Stomach (tissue), 9 donors: Measurements from ENCODE around the gene FLT3LG. TPM values are rescaled to one million over a fixed set of nuclear protein-coding genes. Genes with fewer than 3 reads are reported as not detected.

Source experiments
- DNase-seq, 2 donors: peaks; one replicate each; pipeline versions ENCODE4 v3.0.0 to v3.0.0-alpha.2; 2013 to 2019
- H3K27ac ChIP-seq, 5 donors: fragments of 200-600 bp in 4 of 5; sonication (generic) in 4 of 5; one replicate each; pipeline ENCODE4 v1.5.1; 2013 to 2019; ENCODE audit warnings: mild to moderate bottlenecking in 1 of 5, moderate library complexity in 1 of 5
- H3K27me3 ChIP-seq, 3 donors: fragments of 200-600 bp; sonication (generic); one replicate each; pipeline ENCODE4 v1.5.1; 2017 to 2019; ENCODE audit warnings: mixed run types in 1 of 3
- H3K36me3 ChIP-seq, 4 donors: fragments of 200-600 bp; sonication (generic); 1 replicate in 3 of 4; 2 replicates in 1 of 4; pipeline ENCODE4 v1.5.1; 2016 to 2019
- H3K4me1 ChIP-seq, 4 donors: fragments of 200-600 bp; sonication (generic); one replicate each; pipeline ENCODE4 v1.5.1; 2016 to 2019
- H3K4me3 ChIP-seq, 4 donors: fragments of 200-600 bp; sonication (generic) in 3 of 4; one replicate each; pipeline ENCODE4 v1.5.1; 2016 to 2019; ENCODE audit warnings: mild to moderate bottlenecking in 1 of 4
- H3K9me3 ChIP-seq, 4 donors: fragments of 200-600 bp; sonication (generic); one replicate each; pipeline ENCODE4 v1.5.1; 2016 to 2019
- EP300 ChIP-seq: sonication (generic); formaldehyde crosslinking; IDR thresholded peaks from one replicate; pipeline ENCODE4 v1.6.1; 2017; ENCODE audit warnings: antibody characterized with exemption
- POLR2A ChIP-seq, 4 donors: fragments of 450-650 bp; IDR thresholded peaks; one replicate each; pipeline ENCODE4 v1.6.1; 2016; ENCODE audit warnings: antibody characterized with exemption in 4 of 4, control low read depth in 2 of 4, mild to moderate bottlenecking in 1 of 4, moderate library complexity in 1 of 4
- POLR2AphosphoS5 ChIP-seq, 3 donors: sonication (generic); formaldehyde crosslinking; IDR thresholded peaks; one replicate each; pipeline ENCODE4 v1.6.1; 2016; ENCODE audit warnings: antibody characterized with exemption in 3 of 3
- WGBS, 5 donors: extraction: QIAGEN DNeasy Blood & Tissue Kit in 3 of 5; methylation state at CpG; one replicate each; pipeline versions ENCODE4 v1.1.5 to v1.1.7; 2013 to 2018; 5-methylcytosine and 5-hydroxymethylcytosine counted together
- intact Hi-C: fragments of 100-400 bp; cut with DNase I; formaldehyde crosslinking; loops from one replicate; pipeline ENCODE4 v1.15.1; 2023; ENCODE audit warnings: low total_unique reads
- polyA plus RNA-seq, 3 donors: library from polyadenylated mRNA; stranded (reverse); fragments of 200-250 nt; gene quantifications; one replicate each; pipeline ENCODE4 v1.2.3, GENCODE V29; 2013
- total RNA-seq, 5 donors: library from RNA; depleted of rRNA; stranded (reverse); fragments of >200 nt; gene quantifications; one replicate each; pipeline versions ENCODE4 v1.1.0 to v1.2.3, GENCODE V29; 2014 to 2016
- TF ChIP-seq, protein P1 (sequence below), 7 experiments: fragments of 450-650 bp in 4 of 7; fragments of 200-600 bp in 3 of 7; sonication (generic) in 3 of 7; IDR thresholded peaks; one replicate each; pipeline ENCODE4 v1.5.1; 2016 to 2019; ENCODE audit warnings: antibody characterized with exemption in 7 of 7, control low read depth in 2 of 7, mild to moderate bottlenecking in 1 of 7
- donor health status: healthy with polysubstance abuse.
- donor health status: Bipolar disorder and iron deficiency.
- donor health status: healthy.

Gene FLT3LG
- total and polyA plus RNA-seq, 8 donors: 1.3 to 14.5 (median 11.0) TPM; not detected in 3

DNA sequence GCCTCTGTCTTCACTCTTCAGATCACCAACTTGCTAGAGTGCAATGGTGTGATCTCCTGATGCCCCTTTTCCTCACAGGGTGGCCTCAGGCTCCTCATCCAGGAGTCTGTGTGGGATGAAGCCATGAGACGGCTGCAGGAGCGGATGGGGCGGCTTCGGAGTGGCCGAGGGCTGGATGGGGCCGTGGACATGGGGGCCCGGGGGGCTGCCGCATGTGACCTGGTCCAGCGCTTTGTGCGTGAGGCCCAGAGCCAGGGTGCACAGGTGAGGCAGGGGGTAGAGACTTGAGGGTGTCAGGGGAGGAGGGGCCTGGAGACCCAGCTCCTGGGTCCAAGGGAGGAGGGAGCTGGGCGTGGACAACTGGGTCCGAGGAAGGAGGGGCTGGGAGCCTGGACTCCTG lies 11.5 kb upstream of the FLT3LG start:
- WGBS, 5 donors: 83 to 89% (median 87%) methylated on average over 12 of the region's 12 CpGs
- no peaks in the 10 kb centered on the region for H3K9me3 ChIP-seq
- intact Hi-C loops: no loop called here
- no peak overlapping the region for H3K4me3 ChIP-seq
- TF ChIP-seq EP300: no peak
- no peak for TF ChIP-seq POLR2A (IDR thresholded peaks at IDR 0.05)
- no peak for TF ChIP-seq POLR2AphosphoS5 (IDR thresholded peaks at IDR 0.05)
- TF ChIP-seq, protein P1, sequence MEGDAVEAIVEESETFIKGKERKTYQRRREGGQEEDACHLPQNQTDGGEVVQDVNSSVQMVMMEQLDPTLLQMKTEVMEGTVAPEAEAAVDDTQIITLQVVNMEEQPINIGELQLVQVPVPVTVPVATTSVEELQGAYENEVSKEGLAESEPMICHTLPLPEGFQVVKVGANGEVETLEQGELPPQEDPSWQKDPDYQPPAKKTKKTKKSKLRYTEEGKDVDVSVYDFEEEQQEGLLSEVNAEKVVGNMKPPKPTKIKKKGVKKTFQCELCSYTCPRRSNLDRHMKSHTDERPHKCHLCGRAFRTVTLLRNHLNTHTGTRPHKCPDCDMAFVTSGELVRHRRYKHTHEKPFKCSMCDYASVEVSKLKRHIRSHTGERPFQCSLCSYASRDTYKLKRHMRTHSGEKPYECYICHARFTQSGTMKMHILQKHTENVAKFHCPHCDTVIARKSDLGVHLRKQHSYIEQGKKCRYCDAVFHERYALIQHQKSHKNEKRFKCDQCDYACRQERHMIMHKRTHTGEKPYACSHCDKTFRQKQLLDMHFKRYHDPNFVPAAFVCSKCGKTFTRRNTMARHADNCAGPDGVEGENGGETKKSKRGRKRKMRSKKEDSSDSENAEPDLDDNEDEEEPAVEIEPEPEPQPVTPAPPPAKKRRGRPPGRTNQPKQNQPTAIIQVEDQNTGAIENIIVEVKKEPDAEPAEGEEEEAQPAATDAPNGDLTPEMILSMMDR (IDR thresholded peaks at IDR 0.05): no peak
- H3K4me1 ChIP-seq: peaks cover 0 to 15% (median 4%) of the 10 kb centered on the region in 4 donors
- DNase-seq: no peak
- H3K27ac ChIP-seq: no peak overlapping the region
- peaks cover 16 to 82% (median 68%) of the 10 kb centered on the region in 4 donors for H3K36me3 ChIP-seq
- H3K27me3 ChIP-seq: no peaks in the 10 kb centered on the region

DNA sequence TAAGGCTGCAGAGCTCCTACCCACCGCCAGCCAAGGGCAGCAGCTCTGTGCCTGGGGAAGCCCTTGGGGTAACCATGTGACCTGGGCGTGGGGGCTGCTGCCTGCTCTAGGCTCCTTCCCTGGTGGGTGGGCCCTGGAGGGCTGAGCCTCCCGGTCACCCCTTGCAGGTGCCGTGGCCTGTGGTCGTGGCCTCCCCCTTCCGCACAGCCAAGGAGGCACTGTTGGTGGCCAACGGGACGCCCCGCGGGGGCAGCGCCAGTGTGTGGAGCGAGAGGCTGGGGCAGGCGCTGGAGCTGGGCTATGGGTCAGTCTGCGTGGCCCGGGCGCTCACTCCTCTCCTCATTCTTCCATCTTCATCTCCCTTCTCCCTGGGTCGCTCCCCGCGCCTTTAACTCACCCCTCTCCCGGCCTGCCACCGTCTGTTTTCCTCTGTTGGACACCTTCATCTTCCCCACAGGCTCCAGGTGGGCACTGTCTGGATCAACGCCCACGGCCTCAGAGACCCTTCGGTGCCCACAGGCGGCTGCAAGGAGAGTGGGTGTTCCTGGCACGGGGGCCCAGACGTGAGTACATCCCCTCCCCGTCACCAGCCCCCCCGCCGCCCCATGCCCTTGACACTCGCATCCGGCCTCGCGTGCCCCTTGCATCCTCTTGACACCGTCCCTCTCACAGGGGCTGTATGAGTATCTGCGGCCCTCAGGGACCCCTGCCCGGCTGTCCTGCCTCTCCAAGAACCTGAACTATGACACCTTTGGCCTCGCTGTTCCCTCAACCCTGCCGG lies 9.9 kb upstream of the FLT3LG start:
- WGBS, 5 donors: 88 to 94% (median 92%) methylated on average over 37 to 39 of the region's 39 CpGs
- intact Hi-C loops: no loop called here
- TF ChIP-seq EP300 (no peak), POLR2AphosphoS5 (IDR thresholded peaks at IDR 0.05) (no peak), POLR2A (IDR thresholded peaks at IDR 0.05) (no peak)
- TF ChIP-seq, protein P1 (IDR thresholded peaks at IDR 0.05): no peak
- Histone ChIP-seq H3K4me3 (no peak overlapping the region), H3K27me3 (no peaks in the 10 kb centered on the region), H3K9me3 (no peaks in the 10 kb centered on the region), H3K27ac (no peak overlapping the region), H3K4me1 (peaks cover 0 to 12% (median 9%) of the 10 kb centered on the region in 4 donors), H3K36me3 (peaks cover 16 to 81% (median 74%) of the 10 kb centered on the region in 4 donors)
- no peak for DNase-seq

DNA sequence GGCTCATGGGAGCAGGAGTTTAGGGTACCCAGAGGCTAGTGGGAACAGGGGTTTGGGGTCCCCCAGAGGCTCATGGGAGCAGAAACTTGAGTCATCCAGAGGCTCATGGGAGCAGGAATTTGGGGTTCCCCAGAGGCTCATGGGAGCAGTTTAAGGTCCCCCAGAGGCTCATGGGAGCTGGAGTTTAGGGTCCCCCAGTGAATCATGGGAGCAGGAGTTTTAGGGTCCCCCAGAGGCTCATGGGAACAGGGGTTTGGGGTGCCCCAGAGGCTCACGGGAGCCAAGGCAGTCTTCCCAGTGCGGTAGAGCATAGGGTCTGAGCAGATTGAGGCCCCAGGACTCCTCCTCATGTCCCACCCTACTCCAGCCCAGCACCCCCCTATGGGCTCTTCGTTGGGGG lies 8.6 kb upstream of the FLT3LG start:
- peaks cover 10 to 80% (median 69%) of the 10 kb centered on the region in 4 donors for H3K36me3 ChIP-seq

DNA sequence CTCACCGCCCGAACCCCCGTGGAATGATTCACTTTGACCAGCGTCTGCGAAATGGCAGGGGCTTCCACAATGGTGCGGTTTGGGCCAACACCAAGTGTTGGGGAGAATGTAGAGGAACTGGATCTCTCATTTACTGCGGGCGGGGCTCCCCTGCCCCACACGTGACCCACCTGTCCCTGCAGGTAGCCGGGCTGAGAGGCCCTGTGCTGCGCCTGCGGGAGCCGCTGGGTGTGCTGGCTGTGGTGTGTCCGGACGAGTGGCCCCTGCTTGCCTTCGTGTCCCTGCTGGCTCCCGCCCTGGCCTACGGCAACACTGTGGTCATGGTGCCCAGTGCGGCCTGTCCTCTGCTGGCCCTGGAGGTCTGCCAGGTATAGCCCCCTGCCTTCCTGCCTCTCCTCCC lies 5.8 kb upstream of the FLT3LG start:
- Histone ChIP-seq H3K4me3 (no peak overlapping the region), H3K4me1 (peaks cover 0 to 26% (median 15%) of the 10 kb centered on the region in 4 donors), H3K27me3 (no peaks in the 10 kb centered on the region), H3K36me3 (peaks cover 10 to 64% (median 51%) of the 10 kb centered on the region in 4 donors), H3K9me3 (no peaks in the 10 kb centered on the region), H3K27ac (peak overlapping the region; percentile 1 to 74 (median 69))
- intact Hi-C loops: no loop called here
- 76 to 87% (median 86%) methylated on average over 10 to 19 of the region's 19 CpGs for WGBS, 5 donors
- DNase-seq: peak in 1 of 2 donors; percentile 46
- TF ChIP-seq POLR2A (IDR thresholded peaks at IDR 0.05) (no peak), POLR2AphosphoS5 (IDR thresholded peaks at IDR 0.05) (no peak), EP300 (no peak)
- TF ChIP-seq, protein P1 (IDR thresholded peaks at IDR 0.05): no peak

More for the DNA sequence above, 8.6 kb upstream of the FLT3LG start:
- Histone ChIP-seq H3K4me1 (peaks cover 0 to 21% (median 10%) of the 10 kb centered on the region in 4 donors), H3K4me3 (no peak overlapping the region), H3K9me3 (no peaks in the 10 kb centered on the region), H3K27me3 (no peaks in the 10 kb centered on the region), H3K27ac (no peak overlapping the region)
- 88 to 100% (median 92%) methylated on average over 2 to 3 of the region's 3 CpGs for WGBS, 5 donors
- no peak for DNase-seq
- no peak for TF ChIP-seq POLR2A (IDR thresholded peaks at IDR 0.05)
- no peak for TF ChIP-seq POLR2AphosphoS5 (IDR thresholded peaks at IDR 0.05)
- TF ChIP-seq, protein P1 (IDR thresholded peaks at IDR 0.05): no peak
- no peak for TF ChIP-seq EP300
- intact Hi-C loops: no loop called here
